GM12878 (cell line): ENCODE measurements around the gene AGK.

ENCODE experiments used
- CHD4 ChIP-seq: fragments of 200-600 bp; sonication (generic); IDR thresholded peaks from 2 replicates; pipeline ENCODE4 v1.6.1; 2016; ENCODE audit warnings: mild to moderate bottlenecking
- EZH2 ChIP-seq: IDR thresholded peaks from 2 replicates; pipeline ENCODE4 v1.6.1; 2012; ENCODE audit warnings: low read depth, mild to moderate bottlenecking, control low read depth, inconsistent platforms, low read length, borderline replicate concordance; ENCODE audit not compliant: control insufficient read depth
- MYC ChIP-seq: IDR thresholded peaks from 2 replicates; pipeline ENCODE4 v1.6.1; 2011; ENCODE audit warnings: mild to moderate bottlenecking, low read length, moderate library complexity, inconsistent platforms; ENCODE audit not compliant: insufficient read depth, insufficient replicate concordance, insufficient read length, severe bottlenecking
- NFYA ChIP-seq: IDR thresholded peaks from 2 replicates; pipeline ENCODE4 v1.6.1; 2011; ENCODE audit warnings: low read depth, mild to moderate bottlenecking, low read length, improper control_type of control experiment, borderline replicate concordance
- TF ChIP-seq, protein P1 (sequence below): IDR thresholded peaks from 2 replicates; pipeline ENCODE4 v1.6.1; 2011; ENCODE audit warnings: borderline replicate concordance, low read depth, mild to moderate bottlenecking, moderate library complexity, low read length; ENCODE audit not compliant: insufficient read depth, poor library complexity, severe bottlenecking

DNA sequence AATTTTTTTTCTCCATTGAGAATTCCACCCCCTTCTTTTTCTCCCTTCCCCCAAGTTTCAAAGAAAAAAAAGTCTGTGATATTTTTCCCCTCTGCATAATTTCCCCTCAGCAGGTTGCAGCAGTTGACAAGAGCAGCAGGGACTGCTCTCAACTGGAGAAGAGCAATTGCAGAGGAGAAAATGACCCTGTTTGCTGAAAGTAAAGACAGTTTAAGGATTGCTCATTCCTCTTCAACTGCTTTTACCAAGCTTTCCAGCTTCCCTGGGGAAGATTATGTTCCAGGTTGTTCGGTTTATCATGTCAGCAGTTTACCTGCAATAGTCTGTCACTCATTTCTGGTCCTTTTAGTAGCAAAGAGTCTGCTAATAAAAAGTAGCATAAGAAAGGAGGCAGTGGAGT is 16.2 kb downstream of the AGK start:
- TF ChIP-seq NFYA (no peak), MYC (no peak), EZH2 (no peak), CHD4 (no peak)
- TF ChIP-seq, protein P1, sequence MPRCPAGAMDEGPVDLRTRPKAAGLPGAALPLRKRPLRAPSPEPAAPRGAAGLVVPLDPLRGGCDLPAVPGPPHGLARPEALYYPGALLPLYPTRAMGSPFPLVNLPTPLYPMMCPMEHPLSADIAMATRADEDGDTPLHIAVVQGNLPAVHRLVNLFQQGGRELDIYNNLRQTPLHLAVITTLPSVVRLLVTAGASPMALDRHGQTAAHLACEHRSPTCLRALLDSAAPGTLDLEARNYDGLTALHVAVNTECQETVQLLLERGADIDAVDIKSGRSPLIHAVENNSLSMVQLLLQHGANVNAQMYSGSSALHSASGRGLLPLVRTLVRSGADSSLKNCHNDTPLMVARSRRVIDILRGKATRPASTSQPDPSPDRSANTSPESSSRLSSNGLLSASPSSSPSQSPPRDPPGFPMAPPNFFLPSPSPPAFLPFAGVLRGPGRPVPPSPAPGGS, result no peak
